GM12878 (cell line): ENCODE data around the gene SPTSSB. TPM values are rescaled to one million over a fixed set of nuclear protein-coding genes. Genes with fewer than 3 reads are reported as not detected.

Experiments
- ATAC-seq: fragments of 200-7000 bp; cut with Tn5 transposase; 3 replicates; pipeline ENCODE4 v1.9.1; 2020; ENCODE audit warnings: mild to moderate bottlenecking, moderate library complexity
- BruUV-seq: library from RNA; stranded (reverse); fragments of 400-500 nt; replicated peaks from 2 replicates; lab custom pipeline; 2021; lab: Mats Ljungman, UMichigan
- CTCF ChIA-PET: fragments of 300-600 bp; sonication (Branson Sonifier 250); formaldehyde crosslinking; extraction: SDS; loops from one replicate; lab custom pipeline; 2021; ENCODE audit warnings: inconsistent platforms; lab: Yijun Ruan, JAX
- POLR2A ChIA-PET: fragments of 350-600 bp; formaldehyde crosslinking; extraction: SDS; loops from one replicate; lab custom pipeline; 2021; ENCODE audit warnings: inconsistent platforms; lab: Charles Lee
- RAD21 ChIA-PET: fragments of 300-600 bp; sonication (Branson Sonifier 250); formaldehyde crosslinking; loops from one replicate; lab custom pipeline; 2023; ENCODE audit warnings: antibody characterized with exemption; ENCODE audit not compliant: unreplicated experiment; lab: Charles Lee
- SMC1A ChIA-PET: fragments of 300-600 bp; sonication (Branson Sonifier 250); formaldehyde crosslinking; loops from one replicate; lab custom pipeline; 2023; ENCODE audit not compliant: unreplicated experiment, uncharacterized antibody; lab: Charles Lee
- DNase-seq: peaks from one replicate; pipeline ENCODE4 v3.0.0-alpha.2; 2011; ENCODE audit warnings: low read depth, low spot score
- FAIRE-seq: peaks from 3 replicates; lab custom pipeline; 2011; peaks lifted over from hg19 to GRCh38; lab: Jason Lieb, UNC
- H2AFZ ChIP-seq: 2 replicates; pipeline ENCODE4 v1.6.0; 2011; ENCODE audit warnings: low read depth, low read length, control low read depth; ENCODE audit not compliant: control insufficient read depth
- H3K27ac ChIP-seq: 2 replicates; pipeline ENCODE4 v1.5.1; 2011; ENCODE audit warnings: control low read depth; ENCODE audit not compliant: control insufficient read depth, insufficient read depth
- H3K27me3 ChIP-seq, 2 experiments: replicated peaks in 1 of 2; 2 replicates each; pipeline versions ENCODE4 v1.6.0 to v1.6.1; 2011; ENCODE audit warnings: low read length in 1 of 2; ENCODE audit not compliant: control insufficient read depth in 2 of 2, insufficient read depth in 2 of 2
- H3K36me3 ChIP-seq, 2 experiments: 2 replicates each; pipeline ENCODE4 v1.5.1; 2011; ENCODE audit warnings: low read length in 1 of 2; ENCODE audit not compliant: control insufficient read depth in 2 of 2, insufficient read depth in 2 of 2
- H3K4me1 ChIP-seq: 2 replicates; pipeline ENCODE4 v1.6.1; 2011; ENCODE audit warnings: mild to moderate bottlenecking, low read length, moderate library complexity, mixed read lengths; ENCODE audit not compliant: control insufficient read depth, insufficient read depth
- H3K4me2 ChIP-seq: 2 replicates; pipeline ENCODE4 v1.6.0; 2011; ENCODE audit warnings: control low read depth; ENCODE audit not compliant: control insufficient read depth, insufficient read depth
- H3K4me3 ChIP-seq: fragments of 200-600 bp; sonication (generic); 2 replicates; pipeline ENCODE4 v1.5.1; 2016
- H3K79me2 ChIP-seq: 2 replicates; pipeline ENCODE4 v1.6.0; 2011; ENCODE audit warnings: low read length; ENCODE audit not compliant: control insufficient read depth, insufficient read depth
- H3K9ac ChIP-seq: 2 replicates; pipeline ENCODE4 v1.8.0; 2011; ENCODE audit warnings: low read length, control low read depth, mixed read lengths; ENCODE audit not compliant: control insufficient read depth, insufficient read depth
- H3K9me3 ChIP-seq: replicated peaks from 3 replicates; pipeline ENCODE4 v1.5.1; 2011; ENCODE audit warnings: mild to moderate bottlenecking, low read length; ENCODE audit not compliant: control insufficient read depth, insufficient read depth
- H4K20me1 ChIP-seq: 2 replicates; pipeline ENCODE4 v1.6.0; 2011; ENCODE audit not compliant: control insufficient read depth, insufficient read depth
- CBFB ChIP-seq: IDR thresholded peaks from 2 replicates; pipeline ENCODE4 v1.6.1; 2016; ENCODE audit warnings: antibody characterized with exemption, low read depth
- MTA3 ChIP-seq: IDR thresholded peaks from 2 replicates; pipeline ENCODE4 v1.6.1; 2012; ENCODE audit warnings: low read length, inconsistent platforms, borderline replicate concordance
- NRF1 ChIP-seq: conservative IDR thresholded peaks from 2 replicates; pipeline ENCODE4 v1.6.1; 2011; ENCODE audit warnings: mild to moderate bottlenecking, low read depth, low read length, improper control_type of control experiment
- POU2F2 ChIP-seq: IDR thresholded peaks from 3 replicates; pipeline ENCODE4 v1.6.1; 2011; ENCODE audit warnings: low read depth, mild to moderate bottlenecking, low read length, borderline replicate concordance
- RAD21 ChIP-seq: IDR thresholded peaks from 2 replicates; pipeline ENCODE4 v1.6.1; 2011; ENCODE audit warnings: mild to moderate bottlenecking, low read depth, low read length, moderate library complexity; ENCODE audit not compliant: insufficient read depth
- SMC3 ChIP-seq: IDR thresholded peaks from 2 replicates; pipeline ENCODE4 v1.6.1; 2011; ENCODE audit warnings: low read length, improper control_type of control experiment, borderline replicate concordance
- SPI1 ChIP-seq: IDR thresholded peaks from 2 replicates; pipeline ENCODE4 v1.6.1; 2011; ENCODE audit warnings: low read depth, mild to moderate bottlenecking, low read length, moderate library complexity, borderline replicate concordance; ENCODE audit not compliant: insufficient read depth
- SREBF1 ChIP-seq: IDR thresholded peaks from 2 replicates; pipeline ENCODE4 v1.6.1; 2012; ENCODE audit warnings: mild to moderate bottlenecking, low read length
- TBL1XR1 ChIP-seq: IDR thresholded peaks from 2 replicates; pipeline ENCODE4 v1.6.1; 2012; ENCODE audit warnings: low read depth, low read length, improper control_type of control experiment
- ZNF274 ChIP-seq: IDR thresholded peaks from one replicate; pipeline ENCODE4 v1.8.0; 2011; ENCODE audit not compliant: insufficient read length, insufficient read depth
- WGBS: methylation state at CpG from one replicate; pipeline ENCODE4 v1.1.6; 2016; ENCODE audit warnings: low lambda C conversion rate; ENCODE audit not compliant: insufficient replicate concordance, insufficient coverage; ENCODE audit errors: missing lambda C conversion rate; 5-methylcytosine and 5-hydroxymethylcytosine counted together
- in situ Hi-C: fragments of 300-500 bp; cut with MboI; formaldehyde crosslinking; loops from 9 replicates; pipeline ENCODE4 v1.14.3; 2018; ENCODE audit warnings: mixed read lengths
- intact Hi-C: fragments of 100-400 bp; cut with micrococcal nuclease; formaldehyde crosslinking; loops from one replicate; pipeline ENCODE4 v1.14.2; 2022; ENCODE audit not compliant: unreplicated experiment
- polyA plus RNA-seq, 11 experiments: library from polyadenylated mRNA; depleted of rRNA in 4 of 11; unstranded in 6 of 11; stranded (reverse) in 5 of 11; fragments of >200 nt; fragmentation: Nextera tagmentation in 4 of 11; fragmentation: Illumina TruSeq in 1 of 11; extraction: Ambion mirVana in 4 of 11; extraction: Trizol in 1 of 11; gene quantifications; 1 replicate in 1 of 11; 2 replicates in 10 of 11; pipeline versions ENCODE4 v1.2.1 to v1.2.3, GENCODE V29; 2011 to 2016; ENCODE audit warnings: inconsistent platforms in 2 of 11, missing spikeins in 2 of 11, low read depth in 1 of 11
- total RNA-seq, 4 experiments: library from RNA; depleted of rRNA in 3 of 4; stranded (reverse); fragments of >200 nt in 3 of 4; fragmentation: Illumina TruSeq in 1 of 4; extraction: Trizol in 1 of 4; gene quantifications; 2 replicates each; pipeline versions ENCODE4 v1.2.1 to v1.2.3, GENCODE V29; 2013 to 2021
- TF ChIP-seq, protein P1 (sequence below), 3 experiments: IDR thresholded peaks in 2 of 3; conservative IDR thresholded peaks in 1 of 3; 2 replicates each; pipeline ENCODE4 v1.5.1; 2011; ENCODE audit warnings: low read depth in 3 of 3, low read length in 3 of 3, mild to moderate bottlenecking in 3 of 3, control low read depth in 2 of 3, moderate library complexity in 2 of 3, inconsistent platforms in 1 of 3, mixed read lengths in 1 of 3; ENCODE audit not compliant: control insufficient read depth in 2 of 3, insufficient read depth in 1 of 3; ENCODE audit errors: extremely low read depth in 1 of 3
- TF ChIP-seq, protein P2 (sequence below): fragments of 450-650 bp; conservative IDR thresholded peaks from 2 replicates; pipeline ENCODE4 v1.6.1; 2017; ENCODE audit warnings: mild to moderate bottlenecking, moderate library complexity
- TF ChIP-seq, protein P3 (sequence below): fragments of 450-650 bp; IDR thresholded peaks from 2 replicates; pipeline ENCODE4 v1.6.1; 2017; ENCODE audit warnings: mild to moderate bottlenecking, moderate library complexity
- TF ChIP-seq, protein P4 (sequence below): fragments of 150-350 bp; IDR thresholded peaks from 2 replicates; pipeline ENCODE4 v1.6.1; 2014; ENCODE audit warnings: mild to moderate bottlenecking, low read depth, low read length

The SPTSSB gene
- total and polyA plus RNA-seq, 10 of the 15 experiments (the other 5 are each of a cell fraction or from before 2014, with no cell fraction given), result 0.19 to 30.6 (median 0.91) TPM

DNA sequence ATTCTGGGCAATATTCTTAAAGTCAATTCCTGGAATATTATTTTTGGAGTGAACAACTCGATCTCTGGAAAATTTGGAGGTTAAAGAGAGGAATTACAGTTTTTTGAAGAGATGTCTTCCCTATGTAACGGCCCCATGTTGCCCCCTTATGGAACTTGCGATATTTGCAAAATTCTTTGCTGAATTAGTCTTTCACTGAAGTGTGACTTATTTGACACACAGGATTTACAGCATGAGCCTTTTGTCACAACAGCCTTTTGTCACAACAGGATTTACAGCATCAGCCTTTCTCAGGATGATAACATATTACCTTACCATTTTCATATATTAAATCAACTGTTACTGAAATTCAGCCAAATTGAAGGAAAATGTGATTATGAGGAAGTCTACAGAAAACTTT lies 37.8 kb upstream of the SPTSSB start:
- intact Hi-C loops (loop anchor here (1.0 kb wide), 2 partner anchors 104 to 135 kb away; no protein-coding TSS in a partner anchor), in situ Hi-C loops (no loop called here)
- Histone ChIP-seq H3K4me2 (no peak overlapping the region), H3K27ac (no peak overlapping the region), H2AFZ (no peak overlapping the region), H3K4me1 (peaks cover 4% of the 10 kb centered on the region; the same call in 1 of the 2 replicates), H3K4me3 (no peak overlapping the region), H3K9me3 (no peaks in the 10 kb centered on the region; the same call in 2 of the 3 replicates), H3K79me2 (no peaks in the 10 kb centered on the region), H3K36me3 (no peaks in the 10 kb centered on the region), H3K27me3 (no peaks in the 10 kb centered on the region), H4K20me1 (no peaks in the 10 kb centered on the region), H3K9ac (no peak overlapping the region)
- ChIA-PET SMC1A (interaction anchor here (0.7 to 6.3 kb wide), 16 partner anchors 11 to 453 kb away, joined by 3 to 78 read pairs (median 4); partner anchors contain the start of gene SPTSSB), RAD21 (interaction anchor here (0.6 to 4.9 kb wide), 3 partner anchors 133 to 1918 kb away, joined by 3 to 36 read pairs (median 3); no protein-coding TSS in a partner anchor), CTCF (interaction anchor here (0.7 to 7.3 kb wide), 24 partner anchors 9 to 700 kb away, joined by 3 to 100 read pairs (median 4); partner anchors contain the start of gene SPTSSB), POLR2A (no interaction called here)
- ATAC-seq (peak; percentile 70), FAIRE-seq (peak; percentile 78), DNase-seq (no peak)
- no peak for TF ChIP-seq SREBF1
- TF ChIP-seq, protein P1, sequence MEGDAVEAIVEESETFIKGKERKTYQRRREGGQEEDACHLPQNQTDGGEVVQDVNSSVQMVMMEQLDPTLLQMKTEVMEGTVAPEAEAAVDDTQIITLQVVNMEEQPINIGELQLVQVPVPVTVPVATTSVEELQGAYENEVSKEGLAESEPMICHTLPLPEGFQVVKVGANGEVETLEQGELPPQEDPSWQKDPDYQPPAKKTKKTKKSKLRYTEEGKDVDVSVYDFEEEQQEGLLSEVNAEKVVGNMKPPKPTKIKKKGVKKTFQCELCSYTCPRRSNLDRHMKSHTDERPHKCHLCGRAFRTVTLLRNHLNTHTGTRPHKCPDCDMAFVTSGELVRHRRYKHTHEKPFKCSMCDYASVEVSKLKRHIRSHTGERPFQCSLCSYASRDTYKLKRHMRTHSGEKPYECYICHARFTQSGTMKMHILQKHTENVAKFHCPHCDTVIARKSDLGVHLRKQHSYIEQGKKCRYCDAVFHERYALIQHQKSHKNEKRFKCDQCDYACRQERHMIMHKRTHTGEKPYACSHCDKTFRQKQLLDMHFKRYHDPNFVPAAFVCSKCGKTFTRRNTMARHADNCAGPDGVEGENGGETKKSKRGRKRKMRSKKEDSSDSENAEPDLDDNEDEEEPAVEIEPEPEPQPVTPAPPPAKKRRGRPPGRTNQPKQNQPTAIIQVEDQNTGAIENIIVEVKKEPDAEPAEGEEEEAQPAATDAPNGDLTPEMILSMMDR (IDR thresholded peaks at IDR 0.05 in 2 of 3, conservative IDR thresholded peaks at IDR 0.05 in 1 of 3; ENCODE audit: control insufficient read depth in 2 of 3, extremely low read depth in 1 of 3, insufficient read depth in 1 of 3, low read depth in 3 of 3, low read length in 3 of 3), result peak; percentile 41 to 59 (median 51); a peak in 5 of 6 replicates
- peak; percentile 50; the same call in 1 of the 2 replicates for TF ChIP-seq SMC3
- no peak for TF ChIP-seq CBFB
- peak; percentile 60 for TF ChIP-seq RAD21
- TF ChIP-seq NRF1, result no peak
- TF ChIP-seq, protein P2, sequence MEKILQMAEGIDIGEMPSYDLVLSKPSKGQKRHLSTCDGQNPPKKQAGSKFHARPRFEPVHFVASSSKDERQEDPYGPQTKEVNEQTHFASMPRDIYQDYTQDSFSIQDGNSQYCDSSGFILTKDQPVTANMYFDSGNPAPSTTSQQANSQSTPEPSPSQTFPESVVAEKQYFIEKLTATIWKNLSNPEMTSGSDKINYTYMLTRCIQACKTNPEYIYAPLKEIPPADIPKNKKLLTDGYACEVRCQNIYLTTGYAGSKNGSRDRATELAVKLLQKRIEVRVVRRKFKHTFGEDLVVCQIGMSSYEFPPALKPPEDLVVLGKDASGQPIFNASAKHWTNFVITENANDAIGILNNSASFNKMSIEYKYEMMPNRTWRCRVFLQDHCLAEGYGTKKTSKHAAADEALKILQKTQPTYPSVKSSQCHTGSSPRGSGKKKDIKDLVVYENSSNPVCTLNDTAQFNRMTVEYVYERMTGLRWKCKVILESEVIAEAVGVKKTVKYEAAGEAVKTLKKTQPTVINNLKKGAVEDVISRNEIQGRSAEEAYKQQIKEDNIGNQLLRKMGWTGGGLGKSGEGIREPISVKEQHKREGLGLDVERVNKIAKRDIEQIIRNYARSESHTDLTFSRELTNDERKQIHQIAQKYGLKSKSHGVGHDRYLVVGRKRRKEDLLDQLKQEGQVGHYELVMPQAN, result no peak
- no peak for TF ChIP-seq POU2F2
- no peak for TF ChIP-seq MTA3
- TF ChIP-seq, protein P3, sequence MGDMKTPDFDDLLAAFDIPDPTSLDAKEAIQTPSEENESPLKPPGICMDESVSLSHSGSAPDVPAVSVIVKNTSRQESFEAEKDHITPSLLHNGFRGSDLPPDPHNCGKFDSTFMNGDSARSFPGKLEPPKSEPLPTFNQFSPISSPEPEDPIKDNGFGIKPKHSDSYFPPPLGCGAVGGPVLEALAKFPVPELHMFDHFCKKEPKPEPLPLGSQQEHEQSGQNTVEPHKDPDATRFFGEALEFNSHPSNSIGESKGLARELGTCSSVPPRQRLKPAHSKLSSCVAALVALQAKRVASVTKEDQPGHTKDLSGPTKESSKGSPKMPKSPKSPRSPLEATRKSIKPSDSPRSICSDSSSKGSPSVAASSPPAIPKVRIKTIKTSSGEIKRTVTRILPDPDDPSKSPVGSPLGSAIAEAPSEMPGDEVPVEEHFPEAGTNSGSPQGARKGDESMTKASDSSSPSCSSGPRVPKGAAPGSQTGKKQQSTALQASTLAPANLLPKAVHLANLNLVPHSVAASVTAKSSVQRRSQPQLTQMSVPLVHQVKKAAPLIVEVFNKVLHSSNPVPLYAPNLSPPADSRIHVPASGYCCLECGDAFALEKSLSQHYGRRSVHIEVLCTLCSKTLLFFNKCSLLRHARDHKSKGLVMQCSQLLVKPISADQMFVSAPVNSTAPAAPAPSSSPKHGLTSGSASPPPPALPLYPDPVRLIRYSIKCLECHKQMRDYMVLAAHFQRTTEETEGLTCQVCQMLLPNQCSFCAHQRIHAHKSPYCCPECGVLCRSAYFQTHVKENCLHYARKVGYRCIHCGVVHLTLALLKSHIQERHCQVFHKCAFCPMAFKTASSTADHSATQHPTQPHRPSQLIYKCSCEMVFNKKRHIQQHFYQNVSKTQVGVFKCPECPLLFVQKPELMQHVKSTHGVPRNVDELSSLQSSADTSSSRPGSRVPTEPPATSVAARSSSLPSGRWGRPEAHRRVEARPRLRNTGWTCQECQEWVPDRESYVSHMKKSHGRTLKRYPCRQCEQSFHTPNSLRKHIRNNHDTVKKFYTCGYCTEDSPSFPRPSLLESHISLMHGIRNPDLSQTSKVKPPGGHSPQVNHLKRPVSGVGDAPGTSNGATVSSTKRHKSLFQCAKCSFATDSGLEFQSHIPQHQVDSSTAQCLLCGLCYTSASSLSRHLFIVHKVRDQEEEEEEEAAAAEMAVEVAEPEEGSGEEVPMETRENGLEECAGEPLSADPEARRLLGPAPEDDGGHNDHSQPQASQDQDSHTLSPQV, result no peak
- TF ChIP-seq, protein P4, sequence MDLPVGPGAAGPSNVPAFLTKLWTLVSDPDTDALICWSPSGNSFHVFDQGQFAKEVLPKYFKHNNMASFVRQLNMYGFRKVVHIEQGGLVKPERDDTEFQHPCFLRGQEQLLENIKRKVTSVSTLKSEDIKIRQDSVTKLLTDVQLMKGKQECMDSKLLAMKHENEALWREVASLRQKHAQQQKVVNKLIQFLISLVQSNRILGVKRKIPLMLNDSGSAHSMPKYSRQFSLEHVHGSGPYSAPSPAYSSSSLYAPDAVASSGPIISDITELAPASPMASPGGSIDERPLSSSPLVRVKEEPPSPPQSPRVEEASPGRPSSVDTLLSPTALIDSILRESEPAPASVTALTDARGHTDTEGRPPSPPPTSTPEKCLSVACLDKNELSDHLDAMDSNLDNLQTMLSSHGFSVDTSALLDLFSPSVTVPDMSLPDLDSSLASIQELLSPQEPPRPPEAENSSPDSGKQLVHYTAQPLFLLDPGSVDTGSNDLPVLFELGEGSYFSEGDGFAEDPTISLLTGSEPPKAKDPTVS, result no peak
- TF ChIP-seq TBL1XR1, result no peak
- no peak for TF ChIP-seq SPI1
- TF ChIP-seq ZNF274, result no peak
- no TSS peak for BruUV-seq
- 1% methylated on average over 3 of the region's 3 CpGs for whole genome bisulfite sequencing
